CD8-positive, alpha-beta memory T cell (primary cell): ENCODE measurements around the gene WNT1. TPM values are rescaled to one million over a fixed set of nuclear protein-coding genes. Genes with fewer than 3 reads are reported as not detected.

Experiments
- CTCF ChIA-PET: fragments of 350-600 bp; sonication (Branson Sonifier 250); formaldehyde crosslinking; loops from one replicate; lab custom pipeline; 2021; ENCODE audit warnings: antibody characterized with exemption; lab: Charles Lee
- POLR2A ChIA-PET: fragments of 350-600 bp; sonication (Branson Sonifier 250); formaldehyde crosslinking; loops from one replicate; lab custom pipeline; 2021; ENCODE audit warnings: antibody characterized with exemption; lab: Charles Lee
- DNase-seq, 5 donors: peaks; one replicate each; pipeline versions ENCODE4 v3.0.0 to v3.0.0-alpha.2; 2020 to 2022; ENCODE audit warnings: mixed read lengths in 1 of 5
- H3K27ac ChIP-seq: one replicate; pipeline ENCODE4 v1.7.0; 2013; ENCODE audit warnings: low read depth, mild to moderate bottlenecking, low read length, moderate library complexity
- H3K27me3 ChIP-seq: 2 replicates; pipeline ENCODE4 v1.7.0; 2013; ENCODE audit warnings: low read length, mild to moderate bottlenecking; ENCODE audit not compliant: insufficient read depth, poor library complexity, severe bottlenecking
- H3K36me3 ChIP-seq: 2 replicates; pipeline ENCODE4 v1.7.0; 2013; ENCODE audit warnings: mild to moderate bottlenecking, low read length, moderate library complexity; ENCODE audit not compliant: insufficient read depth
- H3K4me1 ChIP-seq: 2 replicates; pipeline ENCODE4 v1.7.0; 2013; ENCODE audit warnings: mild to moderate bottlenecking, low read length, moderate library complexity; ENCODE audit not compliant: insufficient read depth
- H3K4me3 ChIP-seq: 2 replicates; pipeline ENCODE4 v1.7.0; 2013; ENCODE audit warnings: mild to moderate bottlenecking, low read length
- H3K9me3 ChIP-seq: 2 replicates; pipeline ENCODE4 v1.7.0; 2013; ENCODE audit warnings: mild to moderate bottlenecking, low read length
- H3K27ac Mint-ChIP-seq, 8 donors: one replicate each; pipeline ENCODE4 v1.8.0; 2020 to 2021; ENCODE audit warnings: mixed read lengths in 8 of 8, mild to moderate bottlenecking in 6 of 8, inconsistent platforms in 3 of 8, moderate library complexity in 3 of 8
- H3K27me3 Mint-ChIP-seq, 2 donors: one replicate each; pipeline ENCODE4 v1.8.0; 2020 to 2021; ENCODE audit warnings: mixed read lengths in 2 of 2, mild to moderate bottlenecking in 1 of 2, moderate library complexity in 1 of 2
- H3K36me3 Mint-ChIP-seq, 3 donors: one replicate each; pipeline ENCODE4 v1.8.0; 2020 to 2021; ENCODE audit warnings: mixed read lengths in 3 of 3, inconsistent platforms in 1 of 3, mild to moderate bottlenecking in 1 of 3
- H3K4me1 Mint-ChIP-seq, 3 donors: one replicate each; pipeline ENCODE4 v1.8.0; 2020 to 2021; ENCODE audit warnings: mixed read lengths in 3 of 3, inconsistent platforms in 1 of 3, mild to moderate bottlenecking in 1 of 3
- H3K4me3 Mint-ChIP-seq, 7 donors: one replicate each; pipeline ENCODE4 v1.8.0; 2020 to 2021; ENCODE audit warnings: mixed read lengths in 7 of 7, mild to moderate bottlenecking in 6 of 7, moderate library complexity in 4 of 7, inconsistent platforms in 2 of 7
- H3K9me3 Mint-ChIP-seq, 5 donors: one replicate each; pipeline ENCODE4 v1.8.0; 2020 to 2022; ENCODE audit warnings: mixed read lengths in 5 of 5, mild to moderate bottlenecking in 3 of 5, moderate library complexity in 2 of 5, inconsistent platforms in 1 of 5
- polyA plus RNA-seq: library from polyadenylated mRNA; unstranded; fragments of 300-500 nt; fragmentation: Illumina TruSeq; gene quantifications from one replicate; pipeline ENCODE4 v1.2.3, GENCODE V29; 2021
- total RNA-seq, 2 experiments: library from RNA; stranded (reverse); gene quantifications; one replicate each; pipeline ENCODE4 v1.2.3, GENCODE V29; 2021

WNT1 gene
- total and polyA plus RNA-seq, 3 experiments from 2014 or later, result 2.3 TPM; not detected in 2

GRCh38 chr12:48981757-48982157 is 3.6 kb downstream of the WNT1 start:
- Mint-ChIP-seq H3K9me3 (no peaks in the 10 kb centered on the region), H3K27ac (peak overlapping the region; percentile 75 to 99 (median 92)), H3K4me1 (peaks cover 43 to 55% (median 52%) of the 10 kb centered on the region in 3 donors), H3K36me3 (peaks cover 0 to 6% (median 0%) of the 10 kb centered on the region in 3 donors), H3K27me3 (peaks cover 4 to 11% of the 10 kb centered on the region in 2 donors), H3K4me3 (peak overlapping the region; percentile 86 to 97 (median 90))
- POLR2A ChIA-PET, result interaction anchor here (0.7 to 2.4 kb wide), 6 partner anchors 12 to 129 kb away, joined by 3 to 14 read pairs (median 4); partner anchors contain the start of genes ARF3, DDX23 and FKBP11
- no peak for DNase-seq
- H3K4me3 ChIP-seq, result peak overlapping the region; percentile 89
- peaks cover 48% of the 10 kb centered on the region for H3K4me1 ChIP-seq
- CTCF ChIA-PET, result interaction anchor here (0.7 to 18.0 kb wide), 5 partner anchors 16 to 129 kb away, joined by 3 to 237 read pairs (median 5); partner anchors contain the start of genes DDN and FKBP11
- no peak overlapping the region for H3K27ac ChIP-seq
- no peaks in the 10 kb centered on the region for H3K9me3 ChIP-seq
- H3K27me3 ChIP-seq, result peaks cover 6% of the 10 kb centered on the region
- no peaks in the 10 kb centered on the region for H3K36me3 ChIP-seq

DNA sequence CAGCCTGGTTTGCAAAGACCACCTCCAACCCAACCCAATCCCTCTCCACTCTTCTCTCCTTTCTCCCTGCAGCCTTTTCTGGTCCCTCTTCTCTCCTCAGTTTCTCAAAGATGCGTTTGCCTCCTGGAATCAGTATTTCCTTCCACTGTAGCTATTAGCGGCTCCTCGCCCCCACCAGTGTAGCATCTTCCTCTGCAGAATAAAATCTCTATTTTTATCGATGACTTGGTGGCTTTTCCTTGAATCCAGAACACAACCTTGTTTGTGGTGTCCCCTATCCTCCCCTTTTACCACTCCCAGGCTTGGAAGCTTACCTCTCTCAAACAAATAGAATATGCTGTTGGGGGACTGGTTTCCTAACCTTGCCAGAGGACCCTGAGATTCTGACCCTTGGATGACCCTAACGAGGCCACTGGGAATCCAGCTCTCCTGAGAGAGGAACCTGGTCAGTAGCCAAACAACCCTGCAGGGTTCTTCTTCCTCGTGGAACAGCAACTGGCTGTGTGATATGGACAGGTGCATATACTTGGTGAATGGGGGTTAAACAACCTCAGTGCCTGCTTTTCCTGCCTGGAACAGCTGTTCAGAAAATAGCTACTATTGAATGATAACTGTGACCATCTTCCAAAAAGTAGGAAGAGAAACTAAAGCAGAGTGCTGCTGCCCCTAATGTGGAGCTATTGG is 4.4 kb downstream of the WNT1 start:
- Histone ChIP-seq H3K36me3 (no peaks in the 10 kb centered on the region), H3K4me1 (peaks cover 44% of the 10 kb centered on the region), H3K27me3 (peaks cover 6% of the 10 kb centered on the region), H3K27ac (no peak overlapping the region), H3K9me3 (no peaks in the 10 kb centered on the region), H3K4me3 (no peak overlapping the region)
- Mint-ChIP-seq H3K27ac (peak overlapping the region; percentile 75 to 99 (median 90)), H3K4me1 (peaks cover 39 to 48% (median 44%) of the 10 kb centered on the region in 3 donors), H3K36me3 (peaks cover 0 to 6% (median 0%) of the 10 kb centered on the region in 3 donors), H3K9me3 (no peaks in the 10 kb centered on the region), H3K4me3 (peak overlapping the region in 6 of 7 donors; percentile 36 to 97 (median 90)), H3K27me3 (peaks cover 4 to 9% of the 10 kb centered on the region in 2 donors)
- DNase-seq, result no peak
- CTCF ChIA-PET, result interaction anchor here (0.7 to 18.0 kb wide), 6 partner anchors 15 to 130 kb away, joined by 3 to 237 read pairs (median 4); partner anchors contain the start of genes DDN and FKBP11
- POLR2A ChIA-PET, result interaction anchor here (0.7 to 1.1 kb wide), 3 partner anchors 13 to 116 kb away, joined by 3 to 5 read pairs (median 4); partner anchors contain the start of gene FKBP11

GRCh38 chr12:48985475-48985897 is 7.4 kb downstream of the WNT1 start:
- H3K9me3 ChIP-seq, result no peaks in the 10 kb centered on the region
- H3K27me3 ChIP-seq, result no peaks in the 10 kb centered on the region
- Mint-ChIP-seq H3K4me3 (no peak overlapping the region), H3K4me1 (peaks cover 28 to 32% (median 29%) of the 10 kb centered on the region in 3 donors), H3K36me3 (peaks cover 0 to 1% (median 0%) of the 10 kb centered on the region in 3 donors), H3K27me3 (peaks cover 19 to 23% of the 10 kb centered on the region in 2 donors), H3K27ac (peak overlapping the region in 1 of 8 donors; percentile 44), H3K9me3 (no peaks in the 10 kb centered on the region)
- ChIA-PET CTCF (interaction anchor here (1.0 to 18.0 kb wide), 5 partner anchors 12 to 132 kb away, joined by 3 to 237 read pairs (median 6); partner anchors contain the start of genes ARF3 and DDN), POLR2A (no interaction called here)
- H3K4me1 ChIP-seq, result peaks cover 18% of the 10 kb centered on the region
- no peaks in the 10 kb centered on the region for H3K36me3 ChIP-seq
- H3K4me3 ChIP-seq, result no peak overlapping the region
- no peak for DNase-seq
- no peak overlapping the region for H3K27ac ChIP-seq

GRCh38 chr12:48985901-48986300 is 7.8 kb downstream of the WNT1 start:
- Mint-ChIP-seq H3K4me1 (peaks cover 24 to 28% (median 26%) of the 10 kb centered on the region in 3 donors), H3K4me3 (no peak overlapping the region), H3K27me3 (peaks cover 20 to 27% of the 10 kb centered on the region in 2 donors), H3K9me3 (no peaks in the 10 kb centered on the region), H3K36me3 (no peaks in the 10 kb centered on the region), H3K27ac (peak overlapping the region in 1 of 8 donors; percentile 44)
- Histone ChIP-seq H3K9me3 (no peaks in the 10 kb centered on the region), H3K36me3 (no peaks in the 10 kb centered on the region), H3K27ac (no peak overlapping the region), H3K4me1 (peaks cover 14% of the 10 kb centered on the region), H3K4me3 (no peak overlapping the region), H3K27me3 (no peaks in the 10 kb centered on the region)
- POLR2A ChIA-PET, result no interaction called here
- CTCF ChIA-PET, result interaction anchor here (1.0 to 18.0 kb wide), 6 partner anchors 8 to 133 kb away, joined by 3 to 237 read pairs (median 20); partner anchors contain the start of genes ARF3, DDN and WNT1
- no peak for DNase-seq

DNA sequence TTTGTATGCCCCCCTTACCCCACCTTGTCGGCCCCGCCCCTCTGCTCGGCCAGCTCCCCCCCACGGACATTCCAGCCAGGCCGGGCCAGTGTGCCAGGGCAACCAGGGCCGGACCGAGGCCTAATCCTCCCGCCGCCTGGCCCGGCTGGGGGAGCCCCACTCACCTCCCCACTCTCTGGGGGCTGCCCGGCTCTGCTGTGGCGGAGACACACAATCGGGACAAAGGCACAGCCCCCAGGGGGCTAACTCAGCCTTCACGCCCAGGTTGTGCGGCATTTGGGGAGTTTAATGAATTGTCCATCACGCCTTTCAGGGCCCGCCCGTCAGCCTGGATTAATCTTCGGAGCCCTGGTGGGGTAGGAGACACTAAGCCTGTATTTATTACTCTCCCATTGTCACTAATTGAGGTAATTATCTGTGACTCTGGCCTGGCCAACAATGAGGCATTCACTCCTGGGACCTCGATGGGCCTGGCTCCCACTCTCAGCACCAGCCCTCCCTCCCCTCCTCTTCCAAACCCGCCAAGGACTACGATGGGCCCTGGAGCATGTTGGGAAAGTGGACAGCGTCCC is 8.7 kb downstream of the WNT1 start:
- H3K4me1 ChIP-seq, result peaks cover 5% of the 10 kb centered on the region
- H3K36me3 ChIP-seq, result no peaks in the 10 kb centered on the region
- H3K27me3 Mint-ChIP-seq, result peaks cover 23 to 28% of the 10 kb centered on the region in 2 donors
- H3K27ac ChIP-seq, result no peak overlapping the region
- no peaks in the 10 kb centered on the region for H3K9me3 Mint-ChIP-seq
- ChIA-PET CTCF (interaction anchor here (1.3 to 18.0 kb wide), 5 partner anchors 9 to 134 kb away, joined by 3 to 237 read pairs (median 34); partner anchors contain the start of genes DDN and WNT1), POLR2A (no interaction called here)
- H3K36me3 Mint-ChIP-seq, result no peaks in the 10 kb centered on the region
- H3K27me3 ChIP-seq, result no peaks in the 10 kb centered on the region
- no peak overlapping the region for H3K27ac Mint-ChIP-seq
- no peak overlapping the region for H3K4me3 Mint-ChIP-seq
- H3K4me3 ChIP-seq, result no peak overlapping the region
- DNase-seq, result no peak
- H3K9me3 ChIP-seq, result no peaks in the 10 kb centered on the region
- peaks cover 15 to 19% (median 19%) of the 10 kb centered on the region in 3 donors for H3K4me1 Mint-ChIP-seq

GRCh38 chr12:48988030-48988649 is 10.0 kb downstream of the WNT1 start:
- no peak overlapping the region for H3K4me3 ChIP-seq
- H3K36me3 Mint-ChIP-seq, result no peaks in the 10 kb centered on the region
- H3K4me1 ChIP-seq, result no peaks in the 10 kb centered on the region
- H3K36me3 ChIP-seq, result no peaks in the 10 kb centered on the region
- DNase-seq, result peak; percentile 61 to 82 (median 68)
- peaks cover 25 to 31% of the 10 kb centered on the region in 2 donors for H3K27me3 Mint-ChIP-seq
- H3K9me3 ChIP-seq, result no peaks in the 10 kb centered on the region
- CTCF ChIA-PET, result interaction anchor here (0.7 to 18.0 kb wide), 39 partner anchors 9 to 177 kb away, joined by 3 to 237 read pairs (median 4); partner anchors contain the start of genes ARF3, DDN, DDX23 and FKBP11
- peaks cover 6 to 11% (median 9%) of the 10 kb centered on the region in 3 donors for H3K4me1 Mint-ChIP-seq
- H3K4me3 Mint-ChIP-seq, result peak overlapping the region in 1 of 7 donors; percentile 3
- H3K9me3 Mint-ChIP-seq, result no peaks in the 10 kb centered on the region
- no peak overlapping the region for H3K27ac ChIP-seq
- POLR2A ChIA-PET, result interaction anchor here (0.7 to 1.5 kb wide), 7 partner anchors 9 to 961 kb away, joined by 3 to 5 read pairs (median 3); partner anchors contain the start of genes ARF3 and DDX23
- no peaks in the 10 kb centered on the region for H3K27me3 ChIP-seq
- peak overlapping the region in 5 of 8 donors; percentile 32 to 90 (median 66) for H3K27ac Mint-ChIP-seq

DNA sequence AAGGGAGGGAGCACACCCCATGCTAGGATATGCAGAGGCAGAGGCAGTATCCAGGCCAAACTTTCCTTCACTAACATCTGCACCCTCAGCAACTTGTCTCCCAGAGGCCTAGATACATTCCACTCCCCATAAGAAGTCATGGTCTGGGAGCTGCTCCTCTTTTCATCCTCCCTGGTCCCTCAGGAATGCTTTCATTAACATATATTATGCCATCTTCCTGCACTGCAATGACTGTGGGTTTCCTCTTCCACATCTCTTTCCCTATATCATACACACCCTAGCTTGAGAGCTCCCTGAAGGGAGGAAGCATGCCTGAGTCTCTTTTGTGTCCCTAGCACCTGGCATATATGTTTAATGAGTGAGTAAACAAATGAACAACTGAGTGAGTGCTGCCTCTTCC is 12.4 kb downstream of the WNT1 start:
- ChIA-PET POLR2A (no interaction called here), CTCF (interaction anchor here (0.6 to 15.2 kb wide), 4 partner anchors 10 to 137 kb away, joined by 3 to 237 read pairs (median 6); partner anchors contain the start of genes ARF3, FKBP11 and WNT1)
- no peaks in the 10 kb centered on the region for H3K9me3 ChIP-seq
- Mint-ChIP-seq H3K9me3 (no peaks in the 10 kb centered on the region), H3K27me3 (peaks cover 38 to 47% of the 10 kb centered on the region in 2 donors), H3K4me3 (no peak overlapping the region), H3K27ac (no peak overlapping the region), H3K36me3 (no peaks in the 10 kb centered on the region), H3K4me1 (peaks cover 12 to 18% (median 16%) of the 10 kb centered on the region in 3 donors)
- H3K27ac ChIP-seq, result no peak overlapping the region
- peaks cover 5% of the 10 kb centered on the region for H3K27me3 ChIP-seq
- no peak overlapping the region for H3K4me3 ChIP-seq
- DNase-seq, result no peak
- peaks cover 5% of the 10 kb centered on the region for H3K4me1 ChIP-seq
- no peaks in the 10 kb centered on the region for H3K36me3 ChIP-seq
